ENCODE measurements around the gene MUC6.

- TF ChIP-seq POLR2A (IDR thresholded peaks at IDR 0.05): no peak
- TF ChIP-seq CTCF (IDR thresholded peaks at IDR 0.05): no peak
- no peak for TF ChIP-seq EP300 (IDR thresholded peaks at IDR 0.05)
These were observed 25.2 kb downstream of the MUC6 start for GRCh38 chr11:1011320-1011698.
